HUES64 (cell line): ENCODE measurements around the gene LARP1.
"Not testable (repeated sequence)": the region's sequence is repeated elsewhere in the genome, so short reads cannot be mapped to it uniquely, and the experiment has no call there.

ENCODE experiments used
- H3K27ac ChIP-seq: 2 replicates; pipeline ENCODE4 v1.7.0; 2013; ENCODE audit warnings: low read depth, low read length, inconsistent platforms
- H3K27me3 ChIP-seq: 2 replicates; pipeline ENCODE4 v1.6.1; 2013; ENCODE audit warnings: mild to moderate bottlenecking, low read length; ENCODE audit not compliant: insufficient read depth
- H3K36me3 ChIP-seq: 2 replicates; pipeline ENCODE4 v1.6.1; 2013; ENCODE audit warnings: mild to moderate bottlenecking, low read length; ENCODE audit not compliant: insufficient read depth
- H3K4me1 ChIP-seq: 2 replicates; pipeline ENCODE4 v1.6.1; 2013; ENCODE audit warnings: mild to moderate bottlenecking, low read length, moderate library complexity; ENCODE audit not compliant: insufficient read depth
- H3K4me3 ChIP-seq: 2 replicates; pipeline ENCODE4 v1.5.1; 2013; ENCODE audit warnings: mild to moderate bottlenecking, low read length, moderate library complexity
- H3K9ac ChIP-seq: 2 replicates; pipeline ENCODE4 v1.6.1; 2013; ENCODE audit warnings: mild to moderate bottlenecking, low read depth, low read length
- H3K9me3 ChIP-seq: 2 replicates; pipeline ENCODE4 v1.6.1; 2013; ENCODE audit warnings: low read depth, low read length; ENCODE audit not compliant: insufficient read depth
- WGBS: fragments of 150-250, 120-280 bp; methylation state at CpG from one replicate; pipeline ENCODE4 v1.1.7; 2013; ENCODE audit warnings: missing lambda C conversion rate; 5-methylcytosine and 5-hydroxymethylcytosine counted together

The LARP1 gene

GRCh38 chr5:154830596-154830995 is 75.4 kb downstream of the LARP1 start:
- Histone ChIP-seq H3K4me1 (no peaks in the 10 kb centered on the region), H3K9ac (no peak overlapping the region), H3K27me3 (no peaks in the 10 kb centered on the region), H3K9me3 (no peaks in the 10 kb centered on the region), H3K27ac (no peak overlapping the region), H3K4me3 (no peak overlapping the region), H3K36me3 (peaks cover 49% of the 10 kb centered on the region)
- WGBS: 91% methylated on average over 4 of the region's 4 CpGs

DNA sequence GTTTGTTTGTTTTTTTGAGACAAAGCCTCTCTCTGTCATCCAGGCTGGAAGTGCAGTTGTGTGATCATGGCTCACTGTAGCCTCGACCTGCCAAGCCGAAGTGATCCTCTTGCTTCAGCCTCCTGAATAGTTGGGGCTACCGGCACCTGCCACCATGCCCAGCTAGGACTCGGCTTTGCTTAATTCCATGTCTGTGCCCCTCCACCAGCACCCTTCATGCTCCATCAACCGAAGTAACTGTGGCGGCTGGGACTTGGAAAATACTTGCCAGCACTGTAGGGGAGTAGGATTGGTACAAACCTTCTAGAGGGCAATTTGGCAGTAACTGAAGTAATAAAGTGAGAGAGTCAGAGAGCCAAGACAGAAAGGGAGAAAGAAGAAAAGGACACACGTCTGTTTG is 76.3 kb downstream of the LARP1 start:
- Histone ChIP-seq H3K9ac (no peak overlapping the region), H3K36me3 (peaks cover 45% of the 10 kb centered on the region), H3K4me1 (no peaks in the 10 kb centered on the region), H3K27me3 (no peaks in the 10 kb centered on the region), H3K27ac (no peak overlapping the region), H3K4me3 (no peak overlapping the region), H3K9me3 (no peaks in the 10 kb centered on the region)
- WGBS: 98% methylated on average over 7 of the region's 7 CpGs

GRCh38 chr5:154832804-154833203 is 77.6 kb downstream of the LARP1 start:
- not testable (repeated sequence) for H3K27me3 ChIP-seq, H3K9me3 ChIP-seq, H3K4me1 ChIP-seq, H3K27ac ChIP-seq, H3K4me3 ChIP-seq, H3K9ac ChIP-seq
- peaks cover 41% of the 10 kb centered on the region for H3K36me3 ChIP-seq
- 96% methylated on average over 3 of the region's 3 CpGs for WGBS

GRCh38 chr5:154834053-154834452 is 78.9 kb downstream of the LARP1 start:
- Histone ChIP-seq H3K9ac (no peak overlapping the region), H3K36me3 (peaks cover 37% of the 10 kb centered on the region), H3K4me1 (no peaks in the 10 kb centered on the region), H3K4me3 (no peak overlapping the region), H3K9me3 (no peaks in the 10 kb centered on the region), H3K27me3 (no peaks in the 10 kb centered on the region), H3K27ac (no peak overlapping the region)
- WGBS: no CpG with 5 or more reads among the region's 1 CpG

DNA sequence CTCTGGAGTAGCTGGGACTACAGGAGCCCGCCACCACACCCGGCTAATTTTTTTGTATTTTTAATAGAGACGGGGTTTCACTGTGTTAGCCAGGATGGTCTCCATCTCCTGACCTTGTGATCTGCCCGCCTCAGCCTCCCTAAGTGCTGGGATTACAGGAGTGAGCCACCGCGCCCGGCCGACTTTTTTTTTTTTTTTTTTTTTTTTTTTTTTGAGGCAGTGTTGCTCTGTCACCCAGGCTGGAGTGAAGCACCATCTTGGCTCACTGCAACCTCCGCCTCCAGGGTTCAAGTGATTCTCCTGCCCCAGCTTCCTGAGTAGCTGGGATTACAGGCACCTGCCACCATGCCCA is 80.5 kb downstream of the LARP1 start:
- H3K4me1 ChIP-seq, H3K27me3 ChIP-seq, H3K4me3 ChIP-seq, H3K27ac ChIP-seq, H3K9me3 ChIP-seq, H3K9ac ChIP-seq: not testable (repeated sequence)
- 97% methylated on average over 9 of the region's 9 CpGs for WGBS
- H3K36me3 ChIP-seq: peaks cover 21% of the 10 kb centered on the region

- no peaks in the 10 kb centered on the region for H3K27me3 ChIP-seq
- no peak overlapping the region for H3K4me3 ChIP-seq
- H3K9me3 ChIP-seq: no peaks in the 10 kb centered on the region
- H3K36me3 ChIP-seq: peaks cover 16% of the 10 kb centered on the region
- no peak overlapping the region for H3K27ac ChIP-seq
- no peak overlapping the region for H3K9ac ChIP-seq
- WGBS: 98% methylated on average over 6 of the region's 6 CpGs
- no peaks in the 10 kb centered on the region for H3K4me1 ChIP-seq
Measured at GRCh38 chr5:154836225-154836624, 81.0 kb downstream of the LARP1 start.

DNA sequence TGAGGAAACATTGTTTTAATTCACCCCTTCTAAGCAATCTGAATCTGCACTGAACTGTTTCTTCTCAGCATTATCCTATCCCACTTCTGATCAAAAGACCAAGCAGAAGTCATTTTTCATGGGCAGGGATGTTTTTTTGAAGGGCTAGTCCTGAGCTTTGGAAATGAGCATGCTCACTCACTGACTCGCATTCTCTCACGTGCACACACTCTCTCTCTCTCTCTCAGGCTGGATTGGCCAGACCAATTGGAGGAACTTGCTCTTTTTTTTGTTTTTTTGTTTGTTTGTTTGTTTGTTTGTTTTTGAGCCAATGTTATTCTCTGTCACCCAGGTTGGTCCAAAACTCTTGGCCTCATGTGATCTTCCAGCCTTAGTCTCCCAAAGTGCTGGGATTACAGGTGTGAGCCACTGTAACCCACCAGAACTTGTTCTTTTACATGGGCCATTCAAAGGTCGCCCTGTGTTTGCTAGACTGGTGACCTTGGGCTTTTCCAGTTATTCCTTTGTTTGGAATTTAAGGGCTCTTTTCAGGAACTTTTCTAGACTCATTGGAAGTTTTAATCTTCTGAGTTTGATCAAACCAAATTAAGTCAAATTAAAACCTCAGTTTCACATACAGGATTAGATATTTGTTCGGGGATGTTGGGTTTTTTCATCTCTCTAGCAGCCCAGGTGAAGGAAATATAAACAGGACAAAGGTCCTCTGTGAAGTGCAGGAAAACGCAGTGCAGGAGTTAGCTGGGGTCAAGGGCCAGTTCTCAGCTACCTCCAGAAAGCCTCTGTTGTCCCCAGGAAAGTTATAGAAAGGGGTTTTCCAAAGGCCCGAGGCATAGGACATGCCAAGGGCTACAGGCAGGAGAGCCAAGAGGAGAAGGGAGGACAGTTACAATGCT is 82.1 kb downstream of the LARP1 start:
- Histone ChIP-seq H3K36me3 (peaks cover 8% of the 10 kb centered on the region; the same call in 1 of the 2 replicates), H3K27ac (no peak overlapping the region), H3K4me3 (no peak overlapping the region), H3K4me1 (no peaks in the 10 kb centered on the region), H3K9me3 (no peaks in the 10 kb centered on the region), H3K27me3 (no peaks in the 10 kb centered on the region), H3K9ac (no peak overlapping the region)
- WGBS: 91% methylated on average over 6 of the region's 6 CpGs

- Histone ChIP-seq H3K4me3 (no peak overlapping the region), H3K9me3 (no peaks in the 10 kb centered on the region), H3K9ac (no peak overlapping the region), H3K27ac (no peak overlapping the region), H3K4me1 (no peaks in the 10 kb centered on the region), H3K36me3 (0 out of 2 replicates have a peak, but pooled peaks cover 3% of the 10 kb centered on the region), H3K27me3 (no peaks in the 10 kb centered on the region)
- WGBS: 91% methylated on average over 6 of the region's 6 CpGs
Measured at GRCh38 chr5:154840435-154841272, 85.5 kb downstream of the LARP1 start.

DNA sequence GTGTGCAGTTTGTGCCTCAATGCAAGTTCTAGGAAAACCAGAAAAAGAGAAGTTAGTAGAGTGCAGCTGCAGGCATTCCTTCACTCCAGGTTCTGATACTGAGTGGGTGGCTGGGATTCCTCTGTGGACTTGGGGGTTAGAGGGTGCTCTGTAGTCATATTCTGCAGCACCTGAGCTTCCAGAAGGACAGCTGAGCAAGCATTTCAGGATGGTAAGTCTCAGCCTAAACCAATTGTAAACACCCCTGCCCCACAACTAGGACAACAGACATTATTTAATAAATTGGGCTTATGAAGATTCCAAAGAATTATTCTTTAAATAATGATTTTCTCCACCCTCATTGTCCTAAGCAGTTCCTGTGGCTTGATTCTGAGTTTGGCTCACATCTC is 86.1 kb downstream of the LARP1 start:
- no peaks in the 10 kb centered on the region for H3K27me3 ChIP-seq
- no peak overlapping the region for H3K9ac ChIP-seq
- H3K9me3 ChIP-seq: no peaks in the 10 kb centered on the region
- H3K4me3 ChIP-seq: no peak overlapping the region
- no peak overlapping the region for H3K27ac ChIP-seq
- 0 out of 2 replicates have a peak, but pooled peaks cover 3% of the 10 kb centered on the region for H3K36me3 ChIP-seq
- H3K4me1 ChIP-seq: no peaks in the 10 kb centered on the region

DNA sequence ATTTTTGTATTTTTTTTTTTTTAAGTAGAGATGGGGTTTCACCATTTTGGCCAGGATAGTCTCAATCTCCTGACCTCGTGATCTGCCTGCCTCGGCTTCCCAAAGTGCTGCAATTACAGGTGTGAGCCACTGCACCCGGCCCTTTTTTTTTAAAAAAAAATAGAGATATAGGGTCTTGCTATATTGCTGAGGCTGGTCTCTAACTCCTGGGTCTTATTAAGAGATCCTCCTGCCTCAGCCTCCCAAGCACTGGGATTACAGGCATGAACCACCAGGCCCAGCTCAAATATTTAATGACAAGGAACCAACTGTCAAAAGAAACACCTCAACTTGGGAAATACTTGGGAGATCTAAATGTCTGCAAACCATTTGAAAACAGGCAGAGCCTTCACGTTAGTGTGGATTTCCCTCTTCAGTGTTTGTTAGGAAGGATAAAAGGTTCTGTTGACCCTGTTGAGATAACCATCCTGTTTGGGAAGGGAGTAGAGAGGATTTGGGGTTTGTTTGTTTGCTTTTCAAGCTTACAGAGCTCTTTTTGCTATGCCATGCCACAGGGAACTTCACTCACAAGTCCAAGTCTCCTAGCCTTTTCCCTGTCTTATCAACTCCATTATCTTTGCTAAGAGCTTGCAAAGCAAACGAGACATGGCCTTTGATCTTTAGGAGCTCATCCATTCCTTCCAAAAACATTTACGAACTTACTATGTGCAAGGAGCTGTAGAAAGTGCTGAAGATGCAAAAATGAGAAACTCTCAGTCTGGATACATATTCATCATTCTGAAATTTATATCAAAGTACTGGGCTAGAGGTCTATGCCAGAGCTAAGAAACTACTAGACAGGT is 87.7 kb downstream of the LARP1 start:
- WGBS: 87% methylated on average over 6 of the region's 6 CpGs
- Histone ChIP-seq H3K27ac (no peak overlapping the region), H3K27me3 (no peaks in the 10 kb centered on the region), H3K9me3 (no peaks in the 10 kb centered on the region), H3K4me3 (no peak overlapping the region), H3K4me1 (no peaks in the 10 kb centered on the region), H3K9ac (no peak overlapping the region), H3K36me3 (no peaks in the 10 kb centered on the region)

DNA sequence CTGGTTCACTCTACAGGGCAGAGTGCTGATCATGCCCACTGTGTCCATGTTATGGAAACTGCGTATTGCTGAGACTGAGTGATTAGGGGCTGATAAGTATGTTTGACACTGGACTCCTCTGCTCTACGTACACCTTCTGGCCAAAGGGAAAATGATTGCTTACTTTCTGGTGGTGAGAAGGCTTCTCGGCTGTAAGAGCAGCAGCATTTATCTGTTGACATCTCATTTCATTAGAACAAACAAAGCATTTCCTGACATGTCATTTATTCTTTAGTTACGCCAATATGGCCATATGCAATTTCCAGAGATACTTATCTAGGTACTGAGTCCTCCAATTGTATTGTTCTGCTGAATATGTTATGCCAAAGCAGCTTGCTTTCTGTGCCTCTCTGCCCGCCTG is 89.6 kb downstream of the LARP1 start:
- Histone ChIP-seq H3K4me3 (no peak overlapping the region), H3K36me3 (no peaks in the 10 kb centered on the region), H3K9me3 (no peaks in the 10 kb centered on the region), H3K4me1 (peaks cover 3% of the 10 kb centered on the region; the same call in 1 of the 2 replicates), H3K27ac (no peak overlapping the region), H3K9ac (no peak overlapping the region), H3K27me3 (no peaks in the 10 kb centered on the region)
- 90% methylated on average over 5 of the region's 5 CpGs for WGBS
